ENCODE data around the gene BRMS1L.
"Not testable (repeated sequence)": the region's sequence is repeated elsewhere in the genome, so short reads cannot be mapped to it uniquely, and the experiment has no call there.

BRMS1L gene

GRCh38 chr14:35821564-35822411, 4.3 kb upstream of the BRMS1L start:
- peak in 1 of 5 donors; percentile 29 for DNase-seq

- no peak for DNase-seq
These were observed 3.6 kb upstream of the BRMS1L start for GRCh38 chr14:35822501-35822900.

- DNase-seq = not testable (repeated sequence)
These were observed 1.5 kb upstream of the BRMS1L start for GRCh38 chr14:35824446-35825165.

DNA sequence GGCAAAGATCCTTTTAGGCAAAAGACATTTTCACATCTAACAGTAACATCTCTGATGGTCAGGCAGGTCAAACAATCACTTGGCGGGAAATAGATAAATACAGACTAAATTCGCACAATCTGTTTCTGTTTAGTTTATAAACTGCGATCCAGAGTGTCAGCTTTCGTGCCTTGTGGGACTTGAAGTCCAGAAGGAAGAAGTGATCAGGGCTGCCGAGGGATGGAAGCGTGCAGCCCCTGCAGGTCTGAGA, 245 bp upstream of the BRMS1L start:
- DNase-seq = no peak

DNA sequence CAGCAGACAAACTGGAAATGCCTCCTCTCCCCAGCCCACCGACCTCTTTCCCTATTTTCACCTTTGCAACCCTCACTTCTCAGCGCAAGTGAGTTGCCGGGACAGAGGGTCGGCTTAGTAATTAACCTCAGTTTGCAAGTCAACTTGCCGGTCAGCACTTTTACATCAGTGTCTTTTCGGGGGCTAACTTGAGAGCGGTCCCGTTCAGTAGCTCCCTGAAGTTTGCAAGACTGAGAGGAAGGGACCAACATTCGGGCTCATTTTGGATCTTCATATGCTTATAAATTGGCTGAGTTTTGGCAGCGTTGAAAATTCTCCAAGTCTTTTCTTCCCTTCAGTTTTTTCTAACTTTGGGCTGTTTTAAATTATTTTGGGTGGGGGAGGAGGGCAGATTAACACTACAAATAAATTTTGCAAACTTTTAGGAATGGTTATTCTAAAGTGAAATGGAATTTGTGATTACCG, 846 bp downstream of the BRMS1L start:
- no peak for DNase-seq

- DNase-seq = no peak
These were observed 1.7 kb downstream of the BRMS1L start for GRCh38 chr14:35827678-35828472.

- no peak for DNase-seq
These were observed 3.3 kb downstream of the BRMS1L start for GRCh38 chr14:35829449-35829848.

DNA sequence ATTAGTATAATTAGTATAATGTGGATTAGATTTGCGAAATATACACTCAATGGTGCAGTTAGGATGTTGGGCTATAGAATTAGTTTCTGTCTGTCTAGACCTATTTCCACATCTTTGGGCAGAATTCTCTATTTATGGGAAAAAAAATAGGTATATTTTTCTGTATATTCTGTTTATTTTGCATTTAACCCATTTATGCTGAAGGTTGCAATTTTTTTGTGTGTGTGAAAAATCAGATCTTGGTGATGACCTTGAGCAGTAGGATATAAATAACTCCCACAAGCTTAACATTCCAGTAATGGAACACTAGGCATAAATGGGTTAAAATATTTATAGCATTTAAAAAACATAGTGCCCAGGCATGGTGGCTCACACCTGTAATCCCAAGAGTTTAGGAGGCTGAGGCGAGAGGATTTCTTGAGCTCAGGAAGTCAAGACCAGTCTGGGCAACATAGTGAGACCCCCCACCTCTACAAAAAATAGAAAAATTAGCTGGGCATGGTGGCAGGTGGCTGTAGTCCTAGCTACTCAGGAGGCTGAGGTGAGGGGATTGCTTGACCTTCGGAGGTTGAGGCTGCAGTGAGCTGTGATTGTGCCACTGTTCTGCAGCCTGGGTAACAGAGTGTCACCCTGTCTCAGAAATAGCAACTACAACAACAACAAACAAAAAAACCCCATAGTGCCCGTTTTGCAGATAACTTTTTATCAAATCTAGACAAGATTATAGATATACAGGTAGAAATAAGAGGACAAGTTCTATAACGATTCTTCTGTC, 9.3 kb downstream of the BRMS1L start:
- no peak for DNase-seq

GRCh38 chr14:35841704-35842103, 15.6 kb downstream of the BRMS1L start:
- DNase-seq = not testable (repeated sequence)

GRCh38 chr14:35842245-35842644, 16.1 kb downstream of the BRMS1L start:
- not testable (repeated sequence) for DNase-seq

DNA sequence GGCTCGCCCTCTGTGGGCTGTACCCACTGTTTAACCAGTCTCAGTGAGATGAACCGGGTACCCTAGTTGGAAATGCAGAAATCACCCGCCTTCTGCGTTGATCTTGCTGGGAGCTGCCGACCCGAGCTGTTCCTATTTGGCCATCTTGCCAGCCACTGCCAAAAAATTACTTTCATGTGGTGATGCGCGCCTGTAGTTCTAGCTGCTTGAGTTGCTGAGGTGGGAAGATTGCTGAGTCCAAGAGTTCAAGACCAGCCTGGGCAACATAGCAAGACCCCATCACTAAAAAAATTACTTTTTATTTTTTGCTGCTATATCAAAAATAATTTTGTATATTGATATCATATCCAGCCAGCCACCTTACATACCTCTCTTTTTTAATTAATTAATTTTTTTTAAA, 18.4 kb downstream of the BRMS1L start:
- DNase-seq = no peak

GRCh38 chr14:35847636-35848035, 21.5 kb downstream of the BRMS1L start:
- no peak for DNase-seq

- DNase-seq = no peak
These were observed 23.0 kb downstream of the BRMS1L start for GRCh38 chr14:35849122-35849521.

DNA sequence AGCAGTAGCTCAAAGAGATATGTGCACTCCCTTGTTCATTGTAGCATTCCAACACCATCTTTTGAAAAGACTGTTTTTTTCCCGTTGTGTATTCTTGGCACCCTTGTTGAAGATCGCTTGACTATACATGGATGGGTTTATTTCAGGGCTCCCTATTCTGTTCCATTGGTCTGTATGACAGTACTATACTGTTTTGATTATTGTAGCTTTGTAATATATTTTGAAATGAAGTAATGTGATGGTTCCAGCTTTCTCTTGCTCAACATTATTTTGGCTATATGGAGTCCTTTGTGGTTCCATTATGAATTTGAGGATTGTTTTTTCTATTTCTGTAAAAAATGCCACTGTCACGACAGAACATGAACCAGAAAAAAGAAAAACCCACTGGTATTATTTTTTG, 25.7 kb downstream of the BRMS1L start:
- no peak for DNase-seq

GRCh38 chr14:35853225-35853624, 27.1 kb downstream of the BRMS1L start:
- DNase-seq = no peak

DNA sequence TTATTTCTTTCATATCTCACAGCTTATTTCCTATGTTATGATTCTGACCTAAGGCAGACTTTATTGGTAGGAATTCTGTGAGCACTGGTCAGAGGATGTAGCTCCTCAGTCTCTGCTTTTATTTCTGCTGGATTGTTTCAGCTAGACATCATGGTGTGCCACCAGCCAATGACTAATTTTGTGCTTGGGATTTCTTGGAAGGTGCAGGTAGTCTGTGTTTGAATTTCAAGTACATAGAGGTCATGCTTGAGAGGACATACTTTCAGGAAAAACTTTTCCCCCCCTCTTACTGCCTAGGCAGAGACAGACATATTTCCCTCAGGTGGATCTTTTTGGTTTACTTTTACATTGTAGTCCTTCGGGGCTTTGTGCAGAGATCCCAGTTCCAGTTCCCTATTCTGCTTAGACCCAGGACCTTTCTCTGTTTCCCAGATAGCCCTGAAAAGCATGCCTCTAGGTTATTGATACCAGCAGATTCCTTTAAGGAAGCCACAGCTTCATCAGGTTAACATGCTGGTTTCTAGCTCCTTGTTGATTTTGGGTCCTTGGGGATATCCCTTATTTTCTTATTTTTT, 28.6 kb downstream of the BRMS1L start:
- DNase-seq = no peak

GRCh38 chr14:35855876-35856481, 29.8 kb downstream of the BRMS1L start:
- no peak for DNase-seq

GRCh38 chr14:35858521-35859209, 32.5 kb downstream of the BRMS1L start:
- DNase-seq = no peak

GRCh38 chr14:35861204-35861868, 35.2 kb downstream of the BRMS1L start:
- DNase-seq = no peak

- DNase-seq = no peak
These were observed 39.6 kb downstream of the BRMS1L start for GRCh38 chr14:35865611-35866324.

Measured in T-helper 1 cell (primary cell).